Stimulated activated CD4-positive, alpha-beta T cell treated with anti-CD3 and anti-CD28 coated beads, Interleukin-2, amount 100 ng/mL, for 4 hours (primary cell): Measurements from ENCODE around the gene CPAMD8.

ENCODE experiments used
- DNase-seq: peaks from one replicate; pipeline ENCODE4 v3.0.0-alpha.2; 2020; ENCODE audit warnings: low read depth

CPAMD8 gene

GRCh38 chr19:16892868-16893685, 133.5 kb downstream of the CPAMD8 start:
- DNase-seq, result no peak

GRCh38 chr19:16892436-16892835, 134.2 kb downstream of the CPAMD8 start:
- DNase-seq, result no peak

GRCh38 chr19:16891696-16892382, 134.8 kb downstream of the CPAMD8 start:
- no peak for DNase-seq

- DNase-seq, result no peak
Measured at GRCh38 chr19:16890461-16891184, 136.0 kb downstream of the CPAMD8 start.

GRCh38 chr19:16889883-16890460, 136.6 kb downstream of the CPAMD8 start:
- no peak for DNase-seq

- DNase-seq, result no peak
Measured at GRCh38 chr19:16889366-16889882, 137.2 kb downstream of the CPAMD8 start.

GRCh38 chr19:16888629-16889365, 137.8 kb downstream of the CPAMD8 start, which contains the start of gene F2RL3:
Gene F2RL3 (plus strand): TSS chr19:16888999. CDS start chr19:16889190, 191 bp downstream.
- no peak for DNase-seq

- DNase-seq, result no peak
Measured at GRCh38 chr19:16887353-16888265, 139.0 kb downstream of the CPAMD8 start.

GRCh38 chr19:16886305-16886880, 140.2 kb downstream of the CPAMD8 start:
- DNase-seq, result no peak

- DNase-seq, result no peak
Measured at GRCh38 chr19:16885166-16885565, 141.4 kb downstream of the CPAMD8 start.

- no peak for DNase-seq
Measured at GRCh38 chr19:16883522-16883921, 143.1 kb downstream of the CPAMD8 start.

- DNase-seq, result no peak
Measured at GRCh38 chr19:16882146-16882545, 144.5 kb downstream of the CPAMD8 start.

GRCh38 chr19:16880884-16881554, 145.6 kb downstream of the CPAMD8 start:
- no peak for DNase-seq

- no peak for DNase-seq
Measured at GRCh38 chr19:16878181-16878965, 148.2 kb downstream of the CPAMD8 start.

GRCh38 chr19:16877581-16877980, 149.0 kb downstream of the CPAMD8 start:
- no peak for DNase-seq

GRCh38 chr19:16876904-16877361, 149.7 kb downstream of the CPAMD8 start:
- no peak for DNase-seq

- no peak for DNase-seq
Measured at GRCh38 chr19:16875584-16876555, 150.7 kb downstream of the CPAMD8 start.
